ENCODE results near the gene AHSG.

Gene AHSG

DNA sequence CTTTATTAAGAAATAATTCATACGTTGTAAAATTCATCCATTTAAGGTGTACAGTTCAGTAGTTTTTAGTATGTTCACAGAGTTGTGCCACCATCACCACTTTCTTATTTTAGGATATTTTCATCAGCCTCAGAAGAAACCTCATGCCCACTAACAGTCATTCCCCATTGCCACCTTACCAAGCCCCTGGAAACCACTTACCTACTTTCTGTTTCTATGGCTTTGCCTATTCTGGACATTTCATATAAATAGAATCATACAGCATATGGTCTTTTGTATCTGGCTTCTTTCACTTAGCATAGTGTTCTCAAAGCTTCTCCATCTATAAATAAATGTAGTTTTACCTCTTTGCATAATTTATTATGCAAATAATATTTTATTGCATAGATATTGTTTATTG lies 34.0 kb downstream of the AHSG start:
- Mint-ChIP-seq H3K4me3 (no peak overlapping the region), H3K27ac (no peak overlapping the region), H3K4me1 (ENCODE audit: low read depth in 2 of 2) (peaks cover 0 to 2% of the 10 kb centered on the region in 2 donors), H3K9me3 (no peaks in the 10 kb centered on the region), H3K36me3 (ENCODE audit: insufficient read depth) (peaks cover 3% of the 10 kb centered on the region), H3K27me3 (peaks cover 0 to 6% of the 10 kb centered on the region in 2 donors)
- no peak for ATAC-seq (replicated peaks)
- DNase-seq: no peak

DNA sequence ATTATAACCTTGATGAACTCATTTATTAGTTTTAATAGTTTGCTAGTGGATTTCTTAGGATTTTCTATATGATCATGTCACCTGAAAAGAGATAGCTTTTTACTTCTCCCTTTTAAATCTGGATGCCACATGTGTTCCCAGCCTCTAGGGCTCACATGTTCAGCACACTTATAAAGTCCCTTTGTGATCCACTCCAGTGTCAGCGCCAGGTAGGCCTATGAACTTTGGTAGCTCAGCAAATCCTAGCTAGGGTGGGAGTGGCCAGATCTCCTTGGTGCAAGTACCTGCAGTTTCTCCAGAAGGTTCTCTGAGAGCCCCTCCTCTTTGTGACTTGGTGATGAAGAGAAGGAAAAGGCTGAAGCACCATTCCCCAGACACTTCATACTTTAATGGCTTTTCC lies 36.0 kb downstream of the AHSG start:
- Mint-ChIP-seq H3K36me3 (ENCODE audit: insufficient read depth) (peaks cover 3% of the 10 kb centered on the region), H3K4me1 (ENCODE audit: low read depth in 2 of 2) (no peaks in the 10 kb centered on the region), H3K9me3 (no peaks in the 10 kb centered on the region), H3K27ac (no peak overlapping the region), H3K4me3 (no peak overlapping the region), H3K27me3 (peaks cover 6 to 15% of the 10 kb centered on the region in 2 donors)
- DNase-seq: no peak
- ATAC-seq (replicated peaks): no peak

DNA sequence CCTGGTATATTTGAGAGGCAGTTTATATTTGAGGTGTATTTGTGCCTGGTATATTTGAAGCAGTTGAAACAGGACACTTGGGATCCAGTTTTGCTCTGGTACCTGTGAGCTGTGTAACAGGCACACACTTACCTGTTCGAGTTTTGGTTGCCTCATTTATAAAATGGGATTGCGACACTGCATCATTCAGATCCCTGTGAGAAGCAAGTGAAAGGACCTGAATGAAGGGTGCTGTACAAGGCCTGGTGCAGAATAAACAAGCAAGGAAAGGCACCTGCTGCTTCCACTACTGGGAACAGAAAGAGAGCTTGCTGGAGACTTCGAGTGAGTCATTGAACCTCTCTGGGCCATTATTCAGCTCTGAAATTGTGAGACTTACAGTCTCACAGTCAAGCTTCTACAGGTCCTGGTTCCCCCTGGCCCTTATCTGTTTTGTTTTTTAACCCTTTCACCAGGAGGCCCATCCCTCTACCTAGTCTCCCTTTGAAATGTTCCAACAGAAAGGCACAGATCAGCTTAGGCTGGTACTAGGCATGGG lies 38.9 kb downstream of the AHSG start:
- no peaks in the 10 kb centered on the region for H3K9me3 Mint-ChIP-seq
- no peaks in the 10 kb centered on the region for H3K36me3 Mint-ChIP-seq (ENCODE audit: insufficient read depth)
- H3K4me3 Mint-ChIP-seq: no peak overlapping the region
- no peak for DNase-seq
- ATAC-seq (replicated peaks): no peak
- no peak overlapping the region for H3K27ac Mint-ChIP-seq
- H3K27me3 Mint-ChIP-seq: peaks cover 0 to 24% of the 10 kb centered on the region in 2 donors
- H3K4me1 Mint-ChIP-seq (ENCODE audit: low read depth in 2 of 2): no peaks in the 10 kb centered on the region

GRCh38 chr3:186653080-186653707 lies 40.3 kb downstream of the AHSG start:
- H3K4me3 Mint-ChIP-seq: no peak overlapping the region
- H3K27me3 Mint-ChIP-seq: peaks cover 4 to 33% of the 10 kb centered on the region in 2 donors
- no peak overlapping the region for H3K27ac Mint-ChIP-seq
- no peak for DNase-seq
- H3K4me1 Mint-ChIP-seq (ENCODE audit: low read depth in 2 of 2): no peaks in the 10 kb centered on the region
- ATAC-seq (replicated peaks): peak; percentile 35
- H3K9me3 Mint-ChIP-seq: no peaks in the 10 kb centered on the region
- H3K36me3 Mint-ChIP-seq (ENCODE audit: insufficient read depth): no peaks in the 10 kb centered on the region

DNA sequence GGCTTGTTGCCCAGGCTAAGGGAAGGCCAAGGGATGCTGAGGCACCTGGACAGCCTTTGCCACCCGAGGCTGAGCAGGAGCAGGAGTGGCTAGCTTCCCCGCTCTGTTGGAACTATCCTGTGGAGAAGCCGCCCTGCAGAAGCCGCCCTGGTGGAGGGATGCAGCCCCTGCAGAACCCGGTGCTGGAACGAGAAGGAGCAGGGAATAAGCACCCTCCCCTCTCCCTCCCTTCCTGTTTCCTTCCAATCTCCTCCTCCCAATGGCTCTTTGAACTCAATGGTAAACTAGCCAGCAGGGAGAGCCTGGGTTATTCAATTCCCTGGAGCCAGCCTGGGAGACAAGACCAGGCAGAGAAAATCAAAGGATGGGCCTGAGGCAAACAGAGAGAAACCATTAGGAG lies 41.1 kb downstream of the AHSG start:
- Mint-ChIP-seq H3K4me1 (ENCODE audit: low read depth in 2 of 2) (no peaks in the 10 kb centered on the region), H3K4me3 (no peak overlapping the region), H3K27ac (no peak overlapping the region), H3K9me3 (no peaks in the 10 kb centered on the region), H3K27me3 (peaks cover 12 to 41% of the 10 kb centered on the region in 2 donors), H3K36me3 (ENCODE audit: insufficient read depth) (no peaks in the 10 kb centered on the region)
- no peak for DNase-seq
- ATAC-seq (replicated peaks): no peak

- Mint-ChIP-seq H3K9me3 (no peaks in the 10 kb centered on the region), H3K4me1 (ENCODE audit: low read depth in 2 of 2) (no peaks in the 10 kb centered on the region), H3K4me3 (no peak overlapping the region), H3K36me3 (ENCODE audit: insufficient read depth) (peaks cover 3% of the 10 kb centered on the region), H3K27me3 (peaks cover 44 to 71% of the 10 kb centered on the region in 2 donors), H3K27ac (no peak overlapping the region)
- no peak for DNase-seq
- no peak for ATAC-seq (replicated peaks)
Measured at GRCh38 chr3:186663361-186664118, 50.7 kb downstream of the AHSG start.

DNA sequence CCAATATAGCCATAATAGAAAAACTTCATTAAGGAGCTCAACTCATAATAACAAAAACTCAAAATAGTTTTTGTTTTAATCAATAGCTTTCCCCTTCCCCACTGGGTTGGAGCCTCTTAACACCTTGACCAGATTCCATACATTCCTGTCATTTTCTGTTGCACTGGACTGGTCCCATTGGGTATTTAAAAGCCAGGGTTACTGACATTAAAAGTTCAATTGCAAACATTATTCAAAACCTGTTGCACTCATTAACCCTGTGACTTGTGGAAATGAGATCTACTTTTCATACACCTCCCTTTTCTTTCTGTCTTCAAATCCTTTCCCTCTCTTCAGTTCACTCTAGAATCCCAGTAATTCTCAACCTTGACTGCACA lies 51.2 kb downstream of the AHSG start:
- no peak for ATAC-seq (replicated peaks)
- no peaks in the 10 kb centered on the region for H3K4me1 Mint-ChIP-seq (ENCODE audit: low read depth in 2 of 2)

GRCh38 chr3:186664506-186664905 lies 51.6 kb downstream of the AHSG start:
- Mint-ChIP-seq H3K36me3 (ENCODE audit: insufficient read depth) (peaks cover 3% of the 10 kb centered on the region), H3K27ac (no peak overlapping the region), H3K4me1 (ENCODE audit: low read depth in 2 of 2) (no peaks in the 10 kb centered on the region), H3K9me3 (no peaks in the 10 kb centered on the region), H3K4me3 (no peak overlapping the region), H3K27me3 (peaks cover 34 to 61% of the 10 kb centered on the region in 2 donors)
- no peak for ATAC-seq (replicated peaks)
- DNase-seq: no peak

More for the DNA sequence above, 51.2 kb downstream of the AHSG start:
- Mint-ChIP-seq H3K27ac (no peak overlapping the region), H3K27me3 (peaks cover 38 to 65% of the 10 kb centered on the region in 2 donors), H3K4me3 (no peak overlapping the region), H3K36me3 (ENCODE audit: insufficient read depth) (peaks cover 3% of the 10 kb centered on the region), H3K9me3 (no peaks in the 10 kb centered on the region)
- DNase-seq: no peak

DNA sequence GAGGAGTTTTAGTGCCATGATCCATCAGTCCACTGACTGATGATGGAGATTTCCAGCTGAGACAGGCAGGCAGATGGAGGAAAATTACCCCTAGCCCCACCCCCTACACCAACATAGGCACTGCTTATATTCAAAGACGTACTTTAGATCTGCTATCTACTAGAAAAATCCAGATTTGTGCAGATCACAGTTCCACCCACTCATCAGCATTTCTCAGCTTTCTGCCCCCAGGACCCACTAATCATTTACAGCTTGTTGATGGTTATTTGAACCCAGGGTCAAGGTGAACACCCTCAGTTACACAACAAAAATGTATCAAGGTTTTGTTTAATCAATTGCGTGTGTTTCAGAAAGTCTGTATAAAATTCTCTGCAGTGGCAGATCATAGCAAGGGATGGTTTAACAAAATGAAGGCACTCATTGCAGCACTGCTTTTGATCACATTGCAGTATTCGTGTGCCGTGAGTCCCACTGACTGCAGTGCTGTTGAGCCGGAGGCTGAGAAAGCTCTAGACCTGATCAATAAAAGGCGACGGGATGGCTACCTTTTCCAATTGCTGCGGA lies 52.8 kb downstream of the AHSG start, which contains the start of gene HRG:
HRG (plus strand) TSS at position 390 of the 564 bp plus-strand sequence; CDS start at position 408, 18 bp downstream.
- no peak within 1 kb of the TSS for H3K27ac Mint-ChIP-seq
- no peak within 1 kb of the TSS for H3K4me3 Mint-ChIP-seq
- no peaks in the 10 kb centered on the region for H3K9me3 Mint-ChIP-seq
- H3K36me3 Mint-ChIP-seq (ENCODE audit: insufficient read depth): peaks cover 3% of the 10 kb centered on the region
- peaks cover 32 to 53% of the 10 kb centered on the region in 2 donors for H3K27me3 Mint-ChIP-seq
- ATAC-seq (replicated peaks): no peak
- no peak for DNase-seq
- H3K4me1 Mint-ChIP-seq (ENCODE audit: low read depth in 2 of 2): no peaks in the 10 kb centered on the region

GRCh38 chr3:186668426-186668825 lies 55.6 kb downstream of the AHSG start:
- DNase-seq (no peak), ATAC-seq (replicated peaks) (no peak)
- H3K4me3 Mint-ChIP-seq: no peak overlapping the region
- H3K27me3 Mint-ChIP-seq: peaks cover 36 to 41% of the 10 kb centered on the region in 2 donors
- no peak overlapping the region for H3K27ac Mint-ChIP-seq
- H3K9me3 Mint-ChIP-seq: no peaks in the 10 kb centered on the region
- no peaks in the 10 kb centered on the region for H3K4me1 Mint-ChIP-seq (ENCODE audit: low read depth in 2 of 2)
- no peaks in the 10 kb centered on the region for H3K36me3 Mint-ChIP-seq (ENCODE audit: insufficient read depth)

DNA sequence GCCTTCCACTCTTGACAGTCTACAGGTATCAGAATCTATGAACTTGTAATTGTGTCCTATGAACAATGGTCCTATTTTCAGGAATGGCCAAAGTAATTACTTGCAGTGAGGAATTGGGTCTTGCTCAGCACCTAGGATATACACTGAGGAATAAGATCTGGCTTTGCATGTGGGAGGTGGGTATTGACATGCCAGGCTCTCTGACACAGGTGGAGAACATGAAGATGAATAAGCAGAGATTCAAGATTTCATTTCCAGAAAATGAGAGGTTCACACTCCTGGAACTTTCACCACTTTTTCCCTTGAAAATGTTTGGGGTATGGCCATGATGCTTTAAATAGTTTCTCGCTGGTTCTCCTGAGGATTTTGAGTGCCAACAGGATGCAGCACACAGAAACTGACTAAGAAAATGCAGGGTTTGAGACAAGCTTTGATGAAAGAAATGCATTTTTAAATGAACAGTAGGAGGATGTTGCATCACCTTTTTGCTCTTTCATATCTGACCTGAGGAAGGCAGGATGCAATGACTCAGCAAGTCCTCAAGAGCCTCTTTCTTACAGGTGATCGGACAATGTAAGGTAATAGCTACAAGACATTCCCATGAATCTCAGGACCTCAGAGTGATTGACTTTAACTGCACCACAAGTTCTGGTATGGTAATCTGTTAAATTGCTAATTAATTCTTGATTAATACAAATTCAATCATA lies 56.7 kb downstream of the AHSG start:
- H3K4me3 Mint-ChIP-seq: no peak overlapping the region
- H3K27ac Mint-ChIP-seq: no peak overlapping the region
- H3K27me3 Mint-ChIP-seq: peaks cover 32 to 37% of the 10 kb centered on the region in 2 donors
- peaks cover 3% of the 10 kb centered on the region for H3K36me3 Mint-ChIP-seq (ENCODE audit: insufficient read depth)
- no peaks in the 10 kb centered on the region for H3K4me1 Mint-ChIP-seq (ENCODE audit: low read depth in 2 of 2)
- DNase-seq (no peak), ATAC-seq (replicated peaks) (no peak)
- H3K9me3 Mint-ChIP-seq: no peaks in the 10 kb centered on the region

DNA sequence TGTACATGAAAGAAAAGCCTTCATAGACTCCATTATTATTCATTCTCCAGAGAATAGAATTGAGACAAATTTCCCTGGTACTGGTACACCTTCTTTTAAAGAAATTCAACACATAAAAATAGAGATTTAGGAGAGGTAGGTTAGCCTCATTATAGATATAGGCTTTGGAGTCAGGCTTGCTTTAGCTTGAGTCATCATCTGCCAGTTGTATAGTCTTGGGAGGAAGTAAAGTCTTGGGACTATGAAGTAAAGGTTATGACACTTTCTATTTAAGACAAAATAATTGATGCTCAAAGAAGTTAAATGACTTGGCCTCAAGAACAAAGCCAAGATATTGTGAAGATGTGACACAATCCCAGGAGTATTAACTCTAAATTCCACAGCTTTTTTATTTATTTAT lies 57.3 kb downstream of the AHSG start:
- ATAC-seq (replicated peaks) (no peak), DNase-seq (no peak)
- H3K4me3 Mint-ChIP-seq: no peak overlapping the region
- no peaks in the 10 kb centered on the region for H3K9me3 Mint-ChIP-seq
- H3K27ac Mint-ChIP-seq: no peak overlapping the region
- peaks cover 32 to 38% of the 10 kb centered on the region in 2 donors for H3K27me3 Mint-ChIP-seq
- peaks cover 3% of the 10 kb centered on the region for H3K36me3 Mint-ChIP-seq (ENCODE audit: insufficient read depth)
- H3K4me1 Mint-ChIP-seq (ENCODE audit: low read depth in 2 of 2): no peaks in the 10 kb centered on the region

Measured in effector memory CD8-positive, alpha-beta T cell (primary cell).